IMR-90 (cell line): Measurements from ENCODE around the gene NMT1. TPM values are rescaled to one million over a fixed set of nuclear protein-coding genes. Genes with fewer than 3 reads are reported as not detected.

Experiments used
- ATAC-seq: fragments of 200-7000 bp; cut with Tn5 transposase; 2 replicates; pipeline ENCODE4 v1.9.1; 2020; ENCODE audit warnings: low read depth, mild to moderate bottlenecking, moderate library complexity
- BruUV-seq: library from RNA; stranded (reverse); fragments of 400-500 nt; replicated peaks from 2 replicates; lab custom pipeline; 2021; lab: Mats Ljungman, UMichigan
- CTCF ChIA-PET: fragments of 300-600 bp; formaldehyde crosslinking; extraction: SDS; loops from one replicate; lab custom pipeline; 2021; ENCODE audit warnings: antibody characterized with exemption; lab: Yijun Ruan, JAX
- POLR2A ChIA-PET: fragments of 300-600 bp; sonication (Branson Sonifier 250); formaldehyde crosslinking; loops from one replicate; lab custom pipeline; 2022; ENCODE audit warnings: antibody characterized with exemption; ENCODE audit not compliant: unreplicated experiment; lab: Charles Lee
- DNase-seq: peaks from one replicate; pipeline ENCODE4 v3.0.0; 2013
- H2AFZ ChIP-seq: replicated peaks from 2 replicates; pipeline ENCODE3; 2013; ENCODE audit warnings: low read length, mild to moderate bottlenecking; ENCODE audit not compliant: poor library complexity
- H2AK5ac ChIP-seq: 2 replicates; pipeline ENCODE4 v1.6.1; 2013; ENCODE audit warnings: low read depth, low read length, inconsistent platforms
- H2AK9ac ChIP-seq: replicated peaks from 2 replicates; pipeline ENCODE3; 2013; ENCODE audit warnings: mild to moderate bottlenecking, low read depth, low read length, moderate library complexity; ENCODE audit not compliant: poor library complexity
- H2BK120ac ChIP-seq: 2 replicates; pipeline ENCODE4 v1.6.1; 2013; ENCODE audit warnings: low read depth, low read length, inconsistent platforms
- H2BK15ac ChIP-seq: 3 replicates; pipeline ENCODE4 v1.6.1; 2013; ENCODE audit warnings: low read depth, low read length, inconsistent platforms
- H2BK20ac ChIP-seq: 2 replicates; pipeline ENCODE4 v1.6.1; 2013; ENCODE audit warnings: low read depth, mild to moderate bottlenecking, inconsistent platforms, low read length, moderate library complexity
- H2BK5ac ChIP-seq: 2 replicates; pipeline ENCODE4 v1.6.1; 2013; ENCODE audit warnings: mild to moderate bottlenecking, low read depth, low read length, inconsistent platforms; ENCODE audit not compliant: poor library complexity, severe bottlenecking
- H3K14ac ChIP-seq: replicated peaks from 2 replicates; pipeline ENCODE4 v1.6.1; 2013; ENCODE audit warnings: low read depth, low read length, inconsistent platforms
- H3K18ac ChIP-seq: 2 replicates; pipeline ENCODE4 v1.6.1; 2013; ENCODE audit warnings: low read depth, low read length, control low read depth
- H3K23ac ChIP-seq: 2 replicates; pipeline ENCODE4 v1.6.1; 2013; ENCODE audit warnings: low read depth, low read length, inconsistent platforms
- H3K27ac ChIP-seq: 2 replicates; pipeline ENCODE4 v1.5.1; 2013; ENCODE audit warnings: mild to moderate bottlenecking, control low read depth, low read length; ENCODE audit not compliant: insufficient read depth
- H3K27me3 ChIP-seq: 2 replicates; pipeline ENCODE4 v1.6.1; 2013; ENCODE audit warnings: low read length; ENCODE audit not compliant: control insufficient read depth, insufficient read depth
- H3K36me3 ChIP-seq: 2 replicates; pipeline ENCODE4 v1.6.1; 2013; ENCODE audit warnings: low read length, mixed read lengths; ENCODE audit not compliant: control insufficient read depth, insufficient read depth
- H3K4ac ChIP-seq: 2 replicates; pipeline ENCODE4 v1.6.1; 2013; ENCODE audit warnings: low read depth, low read length, inconsistent platforms
- H3K4me1 ChIP-seq: 2 replicates; pipeline ENCODE4 v1.6.1; 2013; ENCODE audit warnings: low read length, mixed read lengths; ENCODE audit not compliant: control insufficient read depth, insufficient read depth
- H3K4me2 ChIP-seq: 2 replicates; pipeline ENCODE4 v1.6.1; 2013; ENCODE audit warnings: low read depth, mild to moderate bottlenecking, control low read depth, low read length, moderate library complexity
- H3K4me3 ChIP-seq: 2 replicates; pipeline ENCODE4 v1.5.1; 2013; ENCODE audit warnings: low read depth, mild to moderate bottlenecking, control low read depth, low read length, moderate library complexity; ENCODE audit not compliant: insufficient read depth
- H3K56ac ChIP-seq: 2 replicates; pipeline ENCODE4 v1.6.1; 2013; ENCODE audit warnings: low read length, inconsistent platforms; ENCODE audit not compliant: insufficient read depth; ENCODE audit errors: extremely low read depth
- H3K79me1 ChIP-seq, 2 experiments: 2 replicates each; pipeline ENCODE4 v1.6.1; 2013; ENCODE audit warnings: low read length in 2 of 2, inconsistent platforms in 1 of 2, low read depth in 1 of 2
- H3K9ac ChIP-seq: 2 replicates; pipeline ENCODE4 v1.6.1; 2013; ENCODE audit warnings: low read depth, low read length, control low read depth
- H3K9me1 ChIP-seq: 2 replicates; pipeline ENCODE4 v1.6.1; 2013; ENCODE audit warnings: low read length, inconsistent platforms; ENCODE audit not compliant: insufficient read depth
- H3K9me3 ChIP-seq: 2 replicates; pipeline ENCODE4 v1.6.1; 2013; ENCODE audit warnings: low read length; ENCODE audit not compliant: control insufficient read depth, insufficient read depth
- H4K20me1 ChIP-seq: 2 replicates; pipeline ENCODE4 v1.6.1; 2013; ENCODE audit warnings: low read length, inconsistent platforms; ENCODE audit not compliant: insufficient read depth
- H4K5ac ChIP-seq: 2 replicates; pipeline ENCODE4 v1.6.1; 2013; ENCODE audit warnings: mild to moderate bottlenecking, low read depth, low read length, control low read depth
- H4K8ac ChIP-seq, 2 experiments: 2 replicates each; pipeline ENCODE4 v1.6.1; 2013; ENCODE audit warnings: low read depth in 2 of 2, low read length in 2 of 2, control low read depth in 1 of 2, inconsistent platforms in 1 of 2
- H4K91ac ChIP-seq: 2 replicates; pipeline ENCODE4 v1.6.1; 2013; ENCODE audit warnings: low read depth, low read length, inconsistent platforms; ENCODE audit not compliant: insufficient read depth
- BHLHE40 ChIP-seq: fragments of 150-350 bp; IDR thresholded peaks from 2 replicates; pipeline ENCODE4 v1.6.1; 2016; ENCODE audit warnings: mild to moderate bottlenecking, low read depth, low read length
- CEBPB ChIP-seq: IDR thresholded peaks from 2 replicates; pipeline ENCODE4 v1.6.1; 2012; ENCODE audit warnings: low read depth, low read length, improper control_type of control experiment
- CHD1 ChIP-seq: IDR thresholded peaks from 2 replicates; pipeline ENCODE4 v1.6.1; 2012; ENCODE audit warnings: low read depth, low read length, improper control_type of control experiment
- FOS ChIP-seq: fragments of 150-350 bp; IDR thresholded peaks from 2 replicates; pipeline ENCODE4 v1.6.1; 2016; ENCODE audit warnings: low read depth, low read length
- MAFK ChIP-seq: IDR thresholded peaks from 2 replicates; pipeline ENCODE4 v1.6.1; 2012; ENCODE audit warnings: low read depth, low read length, improper control_type of control experiment
- MAZ ChIP-seq: IDR thresholded peaks from 2 replicates; pipeline ENCODE4 v1.6.1; 2012; ENCODE audit warnings: low read depth, mild to moderate bottlenecking, low read length, improper control_type of control experiment, moderate library complexity, borderline replicate concordance
- MXI1 ChIP-seq: IDR thresholded peaks from 2 replicates; pipeline ENCODE4 v1.6.1; 2012; ENCODE audit warnings: low read depth, mild to moderate bottlenecking, low read length, moderate library complexity, borderline replicate concordance
- NFE2L2 ChIP-seq: fragments of 150-350 bp; IDR thresholded peaks from 2 replicates; pipeline ENCODE4 v1.6.1; 2016; ENCODE audit warnings: low read depth, mild to moderate bottlenecking, low read length
- POLR2A ChIP-seq: IDR thresholded peaks from 2 replicates; pipeline ENCODE4 v1.6.1; 2012; ENCODE audit warnings: mild to moderate bottlenecking, low read depth, low read length
- RAD21 ChIP-seq: IDR thresholded peaks from 2 replicates; pipeline ENCODE4 v1.6.1; 2012; ENCODE audit warnings: low read length, improper control_type of control experiment
- RCOR1 ChIP-seq: IDR thresholded peaks from 2 replicates; pipeline ENCODE4 v1.6.1; 2012; ENCODE audit warnings: mild to moderate bottlenecking, low read length, improper control_type of control experiment; ENCODE audit not compliant: insufficient replicate concordance
- RFX5 ChIP-seq: IDR thresholded peaks from 2 replicates; pipeline ENCODE4 v1.8.0; 2012; ENCODE audit warnings: low read depth, mild to moderate bottlenecking, low read length, moderate library complexity
- SMC3 ChIP-seq: fragments of 150-350 bp; IDR thresholded peaks from 2 replicates; pipeline ENCODE4 v1.6.1; 2016; ENCODE audit warnings: low read depth, mild to moderate bottlenecking, antibody characterized with exemption, low read length, moderate library complexity
- WGBS, 2 experiments: methylation state at CpG; one replicate each; pipeline versions ENCODE4 v1.1.5 to v1.1.7; 2013; ENCODE audit warnings: missing lambda C conversion rate in 2 of 2; ENCODE audit not compliant: insufficient read length in 1 of 2; ENCODE audit errors: extremely low coverage in 2 of 2; 5-methylcytosine and 5-hydroxymethylcytosine counted together
- dilution Hi-C: fragments of 300-500 bp; cut with HindIII; formaldehyde crosslinking; loops from one replicate; pipeline ENCODE4 v1.14.3; 2018; ENCODE audit warnings: low sequenced_read_pairs; ENCODE audit not compliant: unreplicated experiment
- in situ Hi-C: fragments of 300-500 bp; cut with MboI; formaldehyde crosslinking; loops from 3 replicates; pipeline ENCODE4 v1.14.3; 2019; ENCODE audit warnings: low sequenced_read_pairs, inconsistent platforms, mixed read lengths
- intact Hi-C: fragments of 100-400 bp; cut with micrococcal nuclease; formaldehyde crosslinking; loops from 2 replicates; pipeline ENCODE4 v1.10.0; 2022
- polyA plus RNA-seq, 3 experiments: library from polyadenylated mRNA; depleted of rRNA; stranded (reverse); fragments of >200 nt; gene quantifications; 2 replicates each; pipeline ENCODE4 v1.2.3, GENCODE V29; 2012; ENCODE audit warnings: low replicate concordance in 1 of 3
- total RNA-seq: library from RNA; depleted of rRNA; stranded (reverse); fragments of >200 nt; gene quantifications from 2 replicates; pipeline ENCODE4 v1.2.3, GENCODE V29; 2012
- TF ChIP-seq, protein P1 (sequence below): fragments of 150-350 bp; IDR thresholded peaks from 2 replicates; pipeline ENCODE4 v1.6.1; 2016; ENCODE audit warnings: low read depth, mild to moderate bottlenecking, low read length, moderate library complexity, borderline replicate concordance
- TF ChIP-seq, protein P2 (sequence below): conservative IDR thresholded peaks from 2 replicates; pipeline ENCODE4 v1.5.1; 2012; ENCODE audit warnings: mild to moderate bottlenecking, low read depth, low read length, improper control_type of control experiment
- TF ChIP-seq, protein P3 (sequence below): fragments of 150-350 bp; IDR thresholded peaks from 2 replicates; pipeline ENCODE4 v1.6.1; 2017; ENCODE audit warnings: mild to moderate bottlenecking, antibody characterized with exemption, low read length, low read depth

NMT1 gene
- total and polyA plus RNA-seq, 2 of the 4 experiments (the other 2 are of a cell fraction), result 38.0 to 60.6 TPM

DNA sequence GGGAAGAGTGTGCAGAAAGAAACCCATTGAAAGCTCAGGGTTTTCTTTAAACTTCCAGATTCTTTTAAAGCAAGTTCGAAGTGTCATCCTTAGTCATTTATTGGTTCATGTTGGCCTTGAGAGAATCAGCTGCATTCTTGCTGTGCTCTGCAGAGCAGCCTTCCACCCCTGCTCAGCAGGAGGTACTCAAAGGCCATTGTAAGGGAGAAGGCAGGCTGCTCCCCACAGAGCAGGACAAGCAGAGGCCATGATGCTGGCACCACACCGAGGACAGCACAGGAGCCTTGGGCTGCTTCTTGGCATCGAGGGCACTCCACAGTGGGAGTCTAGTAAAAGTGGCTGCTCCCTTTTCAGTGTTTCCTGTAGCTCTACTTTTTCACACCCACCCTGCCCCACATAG, 29.6 kb downstream of the NMT1 start:
- H3K36me3 ChIP-seq, result peaks cover 55% of the 10 kb centered on the region
- WGBS, 2 experiments, result no CpG with 5 or more reads among the region's 3 CpGs
- POLR2A ChIA-PET, result no interaction called here

More for the DNA sequence above, 29.6 kb downstream of the NMT1 start:
- Histone ChIP-seq H2BK20ac (peak overlapping the region; percentile 41; the same call in 1 of the 2 replicates), H3K56ac (no peak overlapping the region), H3K9ac (peak overlapping the region; percentile 5; the same call in 1 of the 2 replicates), H3K4me2 (no peak overlapping the region), H3K27me3 (no peaks in the 10 kb centered on the region), H2BK120ac (peak overlapping the region; percentile 58; the same call in 1 of the 2 replicates), H3K18ac (peak overlapping the region; percentile 5; the same call in 1 of the 2 replicates), H2AFZ (peak overlapping the region; percentile 56), H2AK5ac (peak overlapping the region; percentile 36; the same call in 1 of the 2 replicates), H3K9me1 (peaks cover 33% of the 10 kb centered on the region), H2BK15ac (no peak overlapping the region), H3K4ac (peak overlapping the region; percentile 75), H3K4me3 (no peak overlapping the region), H4K5ac (peak overlapping the region; percentile 19), H4K20me1 (peaks cover 5% of the 10 kb centered on the region), H3K27ac (peak overlapping the region; percentile 57; the same call in 1 of the 2 replicates), H3K14ac (peak overlapping the region; percentile 73), H4K8ac (peak overlapping the region in 1 of 2 experiments; percentile 63; a peak in 2 of 4 replicates), H2BK5ac (peak overlapping the region; percentile 85), H4K91ac (no peak overlapping the region), H3K23ac (peak overlapping the region; percentile 51; the same call in 1 of the 2 replicates), H3K79me1 (peaks cover 24 to 70% of the 10 kb centered on the region in 2 experiments), H3K4me1 (peaks cover 36% of the 10 kb centered on the region), H2AK9ac (peak overlapping the region; percentile 12), H3K9me3 (0 out of 2 replicates have a peak, but pooled peaks cover 2% of the 10 kb centered on the region)
- CTCF ChIA-PET, result interaction anchor here (2.1 kb wide), 1 partner anchor 45 kb away, joined by 8 read pairs; the partner anchor contains the start of gene ACBD4
- dilution Hi-C loops (no loop called here), intact Hi-C loops (no loop called here), in situ Hi-C loops (no loop called here)
- peak; percentile 37 for DNase-seq
- TF ChIP-seq MAFK, result no peak
- no peak for TF ChIP-seq FOS
- TF ChIP-seq MXI1, result no peak
- no peak for TF ChIP-seq MAZ
- TF ChIP-seq, protein P1, sequence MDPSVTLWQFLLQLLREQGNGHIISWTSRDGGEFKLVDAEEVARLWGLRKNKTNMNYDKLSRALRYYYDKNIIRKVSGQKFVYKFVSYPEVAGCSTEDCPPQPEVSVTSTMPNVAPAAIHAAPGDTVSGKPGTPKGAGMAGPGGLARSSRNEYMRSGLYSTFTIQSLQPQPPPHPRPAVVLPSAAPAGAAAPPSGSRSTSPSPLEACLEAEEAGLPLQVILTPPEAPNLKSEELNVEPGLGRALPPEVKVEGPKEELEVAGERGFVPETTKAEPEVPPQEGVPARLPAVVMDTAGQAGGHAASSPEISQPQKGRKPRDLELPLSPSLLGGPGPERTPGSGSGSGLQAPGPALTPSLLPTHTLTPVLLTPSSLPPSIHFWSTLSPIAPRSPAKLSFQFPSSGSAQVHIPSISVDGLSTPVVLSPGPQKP, result no peak
- no peak for TF ChIP-seq CHD1
- TF ChIP-seq POLR2A, result no peak
- TF ChIP-seq, protein P2, sequence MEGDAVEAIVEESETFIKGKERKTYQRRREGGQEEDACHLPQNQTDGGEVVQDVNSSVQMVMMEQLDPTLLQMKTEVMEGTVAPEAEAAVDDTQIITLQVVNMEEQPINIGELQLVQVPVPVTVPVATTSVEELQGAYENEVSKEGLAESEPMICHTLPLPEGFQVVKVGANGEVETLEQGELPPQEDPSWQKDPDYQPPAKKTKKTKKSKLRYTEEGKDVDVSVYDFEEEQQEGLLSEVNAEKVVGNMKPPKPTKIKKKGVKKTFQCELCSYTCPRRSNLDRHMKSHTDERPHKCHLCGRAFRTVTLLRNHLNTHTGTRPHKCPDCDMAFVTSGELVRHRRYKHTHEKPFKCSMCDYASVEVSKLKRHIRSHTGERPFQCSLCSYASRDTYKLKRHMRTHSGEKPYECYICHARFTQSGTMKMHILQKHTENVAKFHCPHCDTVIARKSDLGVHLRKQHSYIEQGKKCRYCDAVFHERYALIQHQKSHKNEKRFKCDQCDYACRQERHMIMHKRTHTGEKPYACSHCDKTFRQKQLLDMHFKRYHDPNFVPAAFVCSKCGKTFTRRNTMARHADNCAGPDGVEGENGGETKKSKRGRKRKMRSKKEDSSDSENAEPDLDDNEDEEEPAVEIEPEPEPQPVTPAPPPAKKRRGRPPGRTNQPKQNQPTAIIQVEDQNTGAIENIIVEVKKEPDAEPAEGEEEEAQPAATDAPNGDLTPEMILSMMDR, result no peak
- no peak for TF ChIP-seq RFX5
- TF ChIP-seq BHLHE40, result no peak
- TF ChIP-seq, protein P3, sequence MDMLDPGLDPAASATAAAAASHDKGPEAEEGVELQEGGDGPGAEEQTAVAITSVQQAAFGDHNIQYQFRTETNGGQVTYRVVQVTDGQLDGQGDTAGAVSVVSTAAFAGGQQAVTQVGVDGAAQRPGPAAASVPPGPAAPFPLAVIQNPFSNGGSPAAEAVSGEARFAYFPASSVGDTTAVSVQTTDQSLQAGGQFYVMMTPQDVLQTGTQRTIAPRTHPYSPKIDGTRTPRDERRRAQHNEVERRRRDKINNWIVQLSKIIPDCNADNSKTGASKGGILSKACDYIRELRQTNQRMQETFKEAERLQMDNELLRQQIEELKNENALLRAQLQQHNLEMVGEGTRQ, result no peak
- TF ChIP-seq CEBPB, result no peak
- TF ChIP-seq SMC3, result no peak
- no peak for TF ChIP-seq NFE2L2
- TF ChIP-seq RCOR1, result no peak
- TF ChIP-seq RAD21, result no peak
- BruUV-seq, result no TSS peak
- no peak for ATAC-seq
